Upper lobe of left lung (tissue), 4 donors: Measurements from ENCODE around the gene CEP152.

Source experiments
- CTCF ChIP-seq, 6 experiments: fragments of 450-650 bp in 4 of 6; fragments of 200-600 bp in 2 of 6; sonication (generic) in 2 of 6; IDR thresholded peaks; one replicate each; pipeline ENCODE4 v1.5.1; 2016 to 2019; ENCODE audit warnings: antibody characterized with exemption in 6 of 6
- POLR2A ChIP-seq, 4 donors: fragments of 450-650 bp; IDR thresholded peaks; one replicate each; pipeline ENCODE4 v1.5.1; 2016 to 2017; ENCODE audit warnings: antibody characterized with exemption in 4 of 4, mild to moderate bottlenecking in 2 of 4

- TF ChIP-seq CTCF (IDR thresholded peaks at IDR 0.05) (no peak), POLR2A (IDR thresholded peaks at IDR 0.05) (no peak)
Observed at GRCh38 chr15:48845123-48845522, 34.3 kb upstream of the CEP152 start.
